A673 (cell line): ENCODE data around the gene BOLA3. TPM values are rescaled to one million over a fixed set of nuclear protein-coding genes. Genes with fewer than 3 reads are reported as not detected.
"Not testable (repeated sequence)": the region's sequence is repeated elsewhere in the genome, so short reads cannot be mapped to it uniquely, and the experiment has no call there.

Experiments
- BruUV-seq: library from RNA; stranded (reverse); fragments of 400-500 nt; replicated peaks from 2 replicates; lab custom pipeline; 2021; lab: Mats Ljungman, UMichigan
- CTCF ChIA-PET: fragments of 300-600 bp; sonication (Branson Sonifier 250); formaldehyde crosslinking; loops from one replicate; lab custom pipeline; 2022; ENCODE audit warnings: antibody characterized with exemption; lab: Charles Lee
- POLR2A ChIA-PET: fragments of 300-600 bp; sonication (Branson Sonifier 250); formaldehyde crosslinking; loops from one replicate; lab custom pipeline; 2022; ENCODE audit warnings: antibody characterized with exemption; ENCODE audit not compliant: low non-redundant PET; lab: Charles Lee
- DNase-seq: peaks from one replicate; pipeline ENCODE4 v3.0.0-alpha.2; 2015; ENCODE audit warnings: low spot score
- H3K27ac ChIP-seq: fragments of 200-600 bp; sonication (generic); 2 replicates; pipeline ENCODE4 v1.5.1; 2016; ENCODE audit warnings: mixed run types, low read depth, mild to moderate bottlenecking, mixed read lengths, antibody characterized with exemption, low read length; ENCODE audit not compliant: poor library complexity, severe bottlenecking
- H3K27me3 ChIP-seq: fragments of 200-600 bp; sonication (generic); replicated peaks from 2 replicates; pipeline ENCODE4 v1.6.1; 2017; ENCODE audit warnings: mixed run types, low read depth, mild to moderate bottlenecking, mixed read lengths, antibody characterized with exemption, low read length; ENCODE audit not compliant: insufficient read depth, poor library complexity
- H3K36me3 ChIP-seq: fragments of 200-600 bp; sonication (generic); 2 replicates; pipeline ENCODE4 v1.6.1; 2016; ENCODE audit warnings: mixed run types, mild to moderate bottlenecking, mixed read lengths, antibody characterized with exemption, low read length; ENCODE audit not compliant: insufficient read depth, poor library complexity, severe bottlenecking
- H3K4me1 ChIP-seq: fragments of 200-600 bp; sonication (generic); 2 replicates; pipeline ENCODE4 v1.6.1; 2017; ENCODE audit warnings: mixed run types, mild to moderate bottlenecking, mixed read lengths, antibody characterized with exemption, low read length; ENCODE audit not compliant: insufficient read depth, poor library complexity, severe bottlenecking
- H3K4me3 ChIP-seq: fragments of 200-600 bp; sonication (generic); 2 replicates; pipeline ENCODE4 v1.5.1; 2016; ENCODE audit warnings: low read depth, mixed run types, mild to moderate bottlenecking, mixed read lengths, low read length; ENCODE audit not compliant: poor library complexity, severe bottlenecking
- H3K9me3 ChIP-seq: fragments of 200-600 bp; sonication (generic); 2 replicates; pipeline ENCODE4 v1.6.1; 2016; ENCODE audit warnings: mixed run types, low read depth, mild to moderate bottlenecking, mixed read lengths, antibody characterized with exemption, low read length; ENCODE audit not compliant: poor library complexity, severe bottlenecking
- CTCF ChIP-seq: fragments of 300-800, 200-600 bp; sonication (generic); conservative IDR thresholded peaks from 2 replicates; pipeline ENCODE4 v1.5.1; 2017; ENCODE audit warnings: low read depth, mild to moderate bottlenecking, antibody characterized with exemption, low read length, moderate library complexity, mixed read lengths
- EZH2 ChIP-seq: fragments of 200-600 bp; sonication (generic); IDR thresholded peaks from 2 replicates; pipeline ENCODE4 v1.6.1; 2017; ENCODE audit warnings: borderline replicate concordance, low read depth, mild to moderate bottlenecking, mixed read lengths, antibody characterized with exemption, low read length; ENCODE audit not compliant: poor library complexity, severe bottlenecking
- intact Hi-C: fragments of 100-400 bp; cut with micrococcal nuclease; formaldehyde crosslinking; loops from one replicate; pipeline ENCODE4 v1.10.0; 2022; ENCODE audit not compliant: unreplicated experiment
- total RNA-seq: library from RNA; stranded (reverse); gene quantifications from 2 replicates; pipeline ENCODE4 v1.2.3, GENCODE V29; 2021

Gene BOLA3
- total RNA-seq, 1 experiment from 2014 or later, result 55.9 TPM

DNA sequence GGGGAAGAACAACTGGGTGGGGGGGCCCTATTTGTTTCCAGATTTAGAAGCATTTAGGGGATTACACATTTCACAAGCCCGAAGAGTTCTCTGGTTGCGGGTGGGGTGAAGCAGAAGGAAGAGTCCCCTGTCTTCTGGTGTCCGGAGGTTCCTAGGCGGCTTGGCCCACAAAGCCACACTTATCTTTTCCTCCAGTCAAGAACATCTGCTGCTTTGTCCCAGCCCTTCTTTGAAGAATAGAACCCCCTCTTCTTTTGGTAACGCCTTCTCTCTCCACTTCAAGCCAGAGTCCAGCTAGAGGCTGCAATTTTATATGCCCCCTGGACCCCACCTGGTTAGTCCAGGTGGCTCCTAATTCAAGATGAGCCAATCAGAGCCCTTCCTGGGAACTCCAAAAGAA, 15.8 kb downstream of the BOLA3 start:
- CTCF ChIA-PET, result no interaction called here
- BruUV-seq, result no TSS peak
- no peak for TF ChIP-seq CTCF

GRCh38 chr2:74130211-74130995, 17.3 kb downstream of the BOLA3 start:
- TF ChIP-seq CTCF (no peak), EZH2 (no peak)
- no peak for DNase-seq
- Histone ChIP-seq H3K9me3 (no peaks in the 10 kb centered on the region), H3K27ac (no peak overlapping the region), H3K36me3 (peaks cover 5% of the 10 kb centered on the region), H3K4me1 (no peaks in the 10 kb centered on the region), H3K27me3 (no peaks in the 10 kb centered on the region), H3K4me3 (no peak overlapping the region)
- CTCF ChIA-PET, result no interaction called here
- no TSS peak for BruUV-seq
- intact Hi-C loops, result no loop called here
- POLR2A ChIA-PET, result no interaction called here

More for the DNA sequence above, 15.8 kb downstream of the BOLA3 start:
- Histone ChIP-seq H3K4me1 (no peaks in the 10 kb centered on the region), H3K9me3 (no peaks in the 10 kb centered on the region), H3K27me3 (no peaks in the 10 kb centered on the region), H3K36me3 (peaks cover 5% of the 10 kb centered on the region), H3K4me3 (no peak overlapping the region), H3K27ac (no peak overlapping the region)
- DNase-seq, result no peak
- POLR2A ChIA-PET, result no interaction called here
- intact Hi-C loops, result no loop called here

- POLR2A ChIA-PET, result interaction anchor here (0.7 kb wide), 1 partner anchor 391 kb away, joined by 9 read pairs; the partner anchor contains the start of gene TPRKB
- H3K4me3 ChIP-seq, result no peak overlapping the region
- H3K4me1 ChIP-seq, result no peaks in the 10 kb centered on the region
- no TSS peak for BruUV-seq
- no peaks in the 10 kb centered on the region for H3K27me3 ChIP-seq
- H3K36me3 ChIP-seq, result no peaks in the 10 kb centered on the region
- TF ChIP-seq EZH2 (no peak), CTCF (no peak)
- DNase-seq, result no peak
- CTCF ChIA-PET, result no interaction called here
- intact Hi-C loops, result no loop called here
- H3K9me3 ChIP-seq, result no peaks in the 10 kb centered on the region
- no peak overlapping the region for H3K27ac ChIP-seq
These were observed 19.5 kb downstream of the BOLA3 start for GRCh38 chr2:74128206-74128605.

DNA sequence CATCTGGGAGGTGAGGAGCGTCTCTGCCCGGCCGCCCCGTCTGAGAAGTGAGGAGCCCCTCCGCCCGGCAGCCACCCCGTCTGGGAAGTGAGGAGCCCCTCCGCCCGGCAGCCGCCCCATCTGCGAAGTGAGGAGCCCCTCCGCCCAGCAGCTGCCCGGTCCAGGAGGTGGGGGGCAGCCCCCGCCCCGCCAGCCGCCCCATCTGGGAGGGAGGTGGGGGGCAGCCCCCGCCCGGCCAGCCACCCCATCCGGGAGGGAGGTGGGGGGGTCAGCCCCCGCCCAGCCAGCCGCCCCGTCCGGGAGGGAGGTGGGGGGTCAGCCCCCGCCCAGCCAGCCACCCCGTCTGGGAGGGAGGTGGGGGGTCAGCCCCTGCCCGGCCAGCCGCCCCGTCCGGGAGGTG, 23.8 kb downstream of the BOLA3 start:
- DNase-seq, H3K27me3 ChIP-seq, H3K36me3 ChIP-seq, BruUV-seq, CTCF ChIA-PET, H3K4me1 ChIP-seq, H3K27ac ChIP-seq, H3K9me3 ChIP-seq, H3K4me3 ChIP-seq: not testable (repeated sequence)
- POLR2A ChIA-PET, result interaction anchor here (0.6 kb wide), 1 partner anchor 52 kb away, joined by 6 read pairs; no protein-coding TSS in a partner anchor
- intact Hi-C loops, result loop anchor here (5.0 kb wide), 1 partner anchor 197 kb away; the partner anchor contains the start of gene DGUOK

DNA sequence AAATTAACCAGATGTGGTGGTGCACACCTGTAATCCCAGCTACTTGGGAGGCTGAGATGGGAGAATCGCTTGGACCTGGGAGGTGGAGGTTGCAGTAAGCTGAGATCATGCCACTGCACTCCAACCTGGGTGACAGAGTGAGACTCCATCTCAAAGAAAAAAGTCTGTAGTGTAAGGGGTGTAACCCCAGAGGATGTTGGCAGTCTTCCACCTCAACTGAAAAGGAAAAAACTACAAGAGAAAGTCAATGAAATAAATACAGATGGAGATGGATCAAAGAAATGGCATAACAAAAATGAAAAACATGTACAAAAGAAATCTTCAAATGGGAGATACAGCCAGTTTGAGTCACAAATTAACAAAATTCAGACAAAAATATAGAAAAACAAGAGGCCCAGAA, 25.9 kb downstream of the BOLA3 start:
- BruUV-seq, H3K4me3 ChIP-seq, H3K9me3 ChIP-seq, H3K4me1 ChIP-seq, DNase-seq, POLR2A ChIA-PET, H3K36me3 ChIP-seq, H3K27me3 ChIP-seq, CTCF ChIA-PET, H3K27ac ChIP-seq: not testable (repeated sequence)
- intact Hi-C loops, result loop anchor here (5.0 kb wide), 1 partner anchor 195 kb away; the partner anchor contains the start of gene DGUOK
